ENCODE results near the gene NT5C2.

NT5C2 gene

GRCh38 chr10:103120977-103121735, 71.9 kb downstream of the NT5C2 start:
- no peak for DNase-seq

- DNase-seq: no peak
Measured at GRCh38 chr10:103120546-103120945, 72.5 kb downstream of the NT5C2 start.

- no peak for DNase-seq
Measured at GRCh38 chr10:103117247-103117646, 75.8 kb downstream of the NT5C2 start.

- DNase-seq: no peak
Measured at GRCh38 chr10:103114876-103115275, 78.2 kb downstream of the NT5C2 start.

- DNase-seq: peak in 1 of 5 donors; percentile 8
Measured at GRCh38 chr10:103111918-103112877, 80.9 kb downstream of the NT5C2 start.

GRCh38 chr10:103111031-103111917, 81.8 kb downstream of the NT5C2 start:
- DNase-seq: no peak

- DNase-seq: no peak
Measured at GRCh38 chr10:103110407-103110806, 82.7 kb downstream of the NT5C2 start.

- DNase-seq: no peak
Measured at GRCh38 chr10:103109821-103110220, 83.3 kb downstream of the NT5C2 start.

- no peak for DNase-seq
Measured at GRCh38 chr10:103106539-103106938, 86.5 kb downstream of the NT5C2 start.

- no peak for DNase-seq
Measured at GRCh38 chr10:103105462-103105861, 87.6 kb downstream of the NT5C2 start.

GRCh38 chr10:103104721-103105120, 88.4 kb downstream of the NT5C2 start:
- no peak for DNase-seq

GRCh38 chr10:103103989-103104388, 89.1 kb downstream of the NT5C2 start:
- DNase-seq: no peak

- DNase-seq: no peak
Measured at GRCh38 chr10:103102195-103102594, 90.9 kb downstream of the NT5C2 start.

GRCh38 chr10:103100620-103101019, 92.5 kb downstream of the NT5C2 start:
- DNase-seq: no peak

- no peak for DNase-seq
Measured at GRCh38 chr10:103098240-103098639, 94.8 kb downstream of the NT5C2 start.

- no peak for DNase-seq
Measured at GRCh38 chr10:103096130-103096529, 96.9 kb downstream of the NT5C2 start.

- no peak for DNase-seq
Measured at GRCh38 chr10:103095005-103095404, 98.1 kb downstream of the NT5C2 start.

- no peak for DNase-seq
Measured at GRCh38 chr10:103090911-103091310, 102.2 kb downstream of the NT5C2 start.

GRCh38 chr10:103089493-103089892, 103.6 kb downstream of the NT5C2 start:
- DNase-seq: no peak

GRCh38 chr10:103086799-103087198, 106.3 kb downstream of the NT5C2 start:
- no peak for DNase-seq

GRCh38 chr10:103086261-103086660, 106.8 kb downstream of the NT5C2 start:
- no peak for DNase-seq

- no peak for DNase-seq
Measured at GRCh38 chr10:103083977-103084320, 109.1 kb downstream of the NT5C2 start.
